HepG2 (cell line): Measurements from ENCODE around the gene YPEL4. TPM values are rescaled to one million over a fixed set of nuclear protein-coding genes. Genes with fewer than 3 reads are reported as not detected.
A peak's percentile ranks its signal among the peaks of the same experiment; 100 is the strongest.

ENCODE experiments used
- ATAC-seq: fragments of 200-7000 bp; cut with Tn5 transposase; 3 replicates; pipeline ENCODE4 v1.9.1; 2020; ENCODE audit warnings: mild to moderate bottlenecking, moderate library complexity
- BruUV-seq: library from RNA; stranded (reverse); fragments of 400-500 nt; replicated peaks from 2 replicates; lab custom pipeline; 2021; lab: Mats Ljungman, UMichigan
- CTCF ChIA-PET: fragments of 300-600 bp; formaldehyde crosslinking; extraction: SDS; loops from one replicate; lab custom pipeline; 2021; ENCODE audit warnings: low total read pairs, inconsistent platforms, low intra/inter-chr PET ratio; lab: Yijun Ruan, JAX
- POLR2A ChIA-PET: fragments of 350-600 bp; sonication (Branson Sonifier 250); formaldehyde crosslinking; loops from one replicate; lab custom pipeline; 2020; ENCODE audit warnings: antibody characterized with exemption, inconsistent platforms; lab: Yijun Ruan, JAX
- DNase-seq: peaks from one replicate; pipeline ENCODE4 v3.0.0-alpha.2; 2015; ENCODE audit warnings: low spot score
- FAIRE-seq: peaks from 3 replicates; lab custom pipeline; 2011; peaks lifted over from hg19 to GRCh38; lab: Jason Lieb, UNC
- H2AFZ ChIP-seq: one replicate; pipeline ENCODE4 v1.6.1; 2011; ENCODE audit warnings: low read length, inconsistent platforms
- H3K27ac ChIP-seq: fragments of 300-600 bp; 3 replicates; pipeline ENCODE4 v1.8.0; 2011; ENCODE audit warnings: mixed run types, mild to moderate bottlenecking, mixed read lengths, low read length, inconsistent platforms; ENCODE audit not compliant: insufficient read depth; ENCODE audit errors: extremely low read length
- H3K27me3 ChIP-seq, 2 experiments: fragments of 200-600 bp in 1 of 2; 2 replicates in 1 of 2; 3 replicates in 1 of 2; pipeline versions ENCODE4 v1.6.0 to v1.8.0; 2011; ENCODE audit warnings: low read length in 2 of 2, mild to moderate bottlenecking in 2 of 2, moderate library complexity in 2 of 2, inconsistent platforms in 1 of 2; ENCODE audit not compliant: insufficient read depth in 2 of 2, control insufficient read depth in 1 of 2
- H3K36me3 ChIP-seq, 2 experiments: fragments of 200-600 bp in 1 of 2; replicated peaks in 1 of 2; 2 replicates in 1 of 2; 3 replicates in 1 of 2; pipeline versions ENCODE4 v1.5.1 to v1.8.0; 2011; ENCODE audit warnings: low read length in 2 of 2, inconsistent platforms in 1 of 2; ENCODE audit not compliant: insufficient read depth in 2 of 2, control insufficient read depth in 1 of 2
- H3K4me1 ChIP-seq: 2 replicates; pipeline ENCODE4 v1.5.1; 2012; ENCODE audit warnings: low read length, inconsistent platforms; ENCODE audit not compliant: insufficient read depth
- H3K4me2 ChIP-seq: 2 replicates; pipeline ENCODE4 v1.6.0; 2011; ENCODE audit warnings: low read depth, low read length, inconsistent platforms
- H3K4me3 ChIP-seq, 3 experiments: fragments of 200-600 bp in 1 of 3; sonication (generic), shearing (Covaris generic) in 1 of 3; replicated peaks in 1 of 3; 2 replicates each; pipeline ENCODE4 v1.5.1; 2011 to 2016; ENCODE audit warnings: low read length in 3 of 3, inconsistent platforms in 2 of 3, low read depth in 2 of 3, mild to moderate bottlenecking in 2 of 3, control low read depth in 1 of 3, mixed read lengths in 1 of 3; ENCODE audit not compliant: insufficient read depth in 1 of 3
- H3K79me2 ChIP-seq: one replicate; pipeline ENCODE4 v1.6.1; 2011; ENCODE audit warnings: low read length, inconsistent platforms; ENCODE audit not compliant: insufficient read depth
- H3K9ac ChIP-seq: 2 replicates; pipeline ENCODE4 v1.6.0; 2011; ENCODE audit warnings: mild to moderate bottlenecking, low read depth, low read length, inconsistent platforms; ENCODE audit not compliant: insufficient read depth
- H3K9me3 ChIP-seq: 2 replicates; pipeline ENCODE4 v1.5.1; 2012; ENCODE audit warnings: mild to moderate bottlenecking, low read length
- H4K20me1 ChIP-seq: 2 replicates; pipeline ENCODE4 v1.6.0; 2011; ENCODE audit warnings: inconsistent platforms, mild to moderate bottlenecking, low read length, moderate library complexity; ENCODE audit not compliant: insufficient read depth
- AGO1 ChIP-seq: fragments of 200-400 bp; formaldehyde crosslinking; IDR thresholded peaks from 2 replicates; pipeline ENCODE4 v1.6.1; 2017; ENCODE audit warnings: mild to moderate bottlenecking, low read depth, low read length, moderate library complexity; ENCODE audit not compliant: poor library complexity, severe bottlenecking
- CTCF ChIP-seq: sonication (generic); formaldehyde crosslinking; IDR thresholded peaks from 2 replicates; pipeline ENCODE4 v1.5.0; 2020; ENCODE audit warnings: mild to moderate bottlenecking, missing genetic modification reagents, moderate library complexity
- HNRNPL ChIP-seq: fragments of 200-400 bp; formaldehyde crosslinking; IDR thresholded peaks from 2 replicates; pipeline ENCODE4 v1.6.1; 2017; ENCODE audit warnings: mild to moderate bottlenecking, low read depth, low read length
- KDM6A ChIP-seq: IDR thresholded peaks from 2 replicates; pipeline ENCODE4 v1.6.1; 2016; ENCODE audit warnings: low read depth
- REST ChIP-seq, 2 experiments: IDR thresholded peaks; 2 replicates each; pipeline ENCODE4 v1.6.1; 2011 to 2012; ENCODE audit warnings: low read length in 2 of 2, borderline replicate concordance in 1 of 2, low read depth in 1 of 2, mild to moderate bottlenecking in 1 of 2, moderate library complexity in 1 of 2
- SETDB1 ChIP-seq: sonication (generic); formaldehyde crosslinking; IDR thresholded peaks from 2 replicates; pipeline ENCODE4 v1.5.1; 2020; ENCODE audit warnings: missing genetic modification reagents, mild to moderate bottlenecking, borderline replicate concordance
- WGBS: methylation state at CpG from one replicate; pipeline ENCODE4 v1.1.6; 2017; ENCODE audit warnings: low lambda C conversion rate; 5-methylcytosine and 5-hydroxymethylcytosine counted together
- in situ Hi-C: cut with HindIII; loops from 2 replicates; pipeline ENCODE4 v1.10.0; 2017; ENCODE audit warnings: low pct_unique_long_range_greater_than_20kb; ENCODE audit not compliant: extremely low pct_ligation_motif_present
- intact Hi-C: fragments of 100-400 bp; cut with micrococcal nuclease; formaldehyde crosslinking; loops from one replicate; pipeline ENCODE4 v1.10.0; 2022; ENCODE audit not compliant: unreplicated experiment
- polyA plus RNA-seq, 8 experiments: library from polyadenylated mRNA; depleted of rRNA in 3 of 8; stranded (reverse) in 7 of 8; unstranded in 1 of 8; fragments of >200 nt; fragmentation: Illumina TruSeq in 4 of 8; extraction: Trizol in 4 of 8; gene quantifications; 2 replicates each; pipeline versions ENCODE4 v1.2.1 to v1.2.3, GENCODE V29; 2011 to 2016; ENCODE audit warnings: low read depth in 4 of 8, missing spikeins in 1 of 8, mixed read lengths in 1 of 8; ENCODE audit not compliant: insufficient read depth in 1 of 8
- total RNA-seq, 5 experiments: library from RNA; depleted of rRNA; stranded (reverse); fragments of >200 nt; fragmentation: Illumina TruSeq; extraction: Trizol; gene quantifications; 2 replicates each; pipeline ENCODE4 v1.2.3, GENCODE V29; 2016; ENCODE audit warnings: low read depth in 1 of 5

Gene YPEL4
- total and polyA plus RNA-seq, 2 of the 13 experiments (the other 11 are each of a cell fraction or from before 2014, with no cell fraction given), result 0.04 TPM; not detected in 1

- Histone ChIP-seq H3K79me2 (no peaks in the 10 kb centered on the region), H3K4me1 (no peaks in the 10 kb centered on the region), H3K9ac (no peak overlapping the region), H4K20me1 (no peaks in the 10 kb centered on the region), H3K36me3 (no peaks in the 10 kb centered on the region), H3K27me3 (no peaks in the 10 kb centered on the region), H3K27ac (no peak overlapping the region), H3K4me2 (no peak overlapping the region), H3K9me3 (peaks cover 20% of the 10 kb centered on the region), H2AFZ (no peak overlapping the region), H3K4me3 (no peak overlapping the region)
- intact Hi-C loops, result no loop called here
- ChIA-PET POLR2A (no interaction called here), CTCF (no interaction called here)
- TF ChIP-seq AGO1, result no peak
- no peak for TF ChIP-seq REST (IDR thresholded peaks at IDR 0.05; ENCODE audit: borderline replicate concordance in 1 of 2, low read depth in 1 of 2, low read length in 2 of 2)
- TF ChIP-seq HNRNPL, result no peak
- no peak for TF ChIP-seq KDM6A
- TF ChIP-seq SETDB1 (CRISPR knock-in tag), result peak; percentile 85; the same call in 1 of the 2 replicates
- 0 out of 2 replicates have a peak, but pooled peaks have one; percentile 11 for TF ChIP-seq CTCF
- FAIRE-seq (no peak), DNase-seq (no peak), ATAC-seq (no peak)
- 4% methylated on average over 2 of the region's 2 CpGs for WGBS
- in situ Hi-C loops, result no loop called here
- no TSS peak for BruUV-seq
These were observed 30.4 kb downstream of the YPEL4 start for GRCh38 chr11:57619331-57619730.
